Globus pallidus (tissue), 1 donor: ENCODE results near the gene SCRN1.
"Not testable (repeated sequence)": the region's sequence is repeated elsewhere in the genome, so short reads cannot be mapped to it uniquely, and the experiment has no call there.

Experiments
- DNase-seq: peaks from one replicate; pipeline ENCODE4 v3.0.0-alpha.2; 2015; ENCODE audit warnings: low spot score

The SCRN1 gene

GRCh38 chr7:29890786-29891185 is 98.8 kb downstream of the SCRN1 start:
- DNase-seq: not testable (repeated sequence)

GRCh38 chr7:29890251-29890650 is 99.3 kb downstream of the SCRN1 start:
- no peak for DNase-seq

- DNase-seq: no peak
These were observed 100.3 kb downstream of the SCRN1 start for GRCh38 chr7:29889288-29889687.

- DNase-seq: no peak
These were observed 101.6 kb downstream of the SCRN1 start for GRCh38 chr7:29888006-29888405.

GRCh38 chr7:29886827-29887226 is 102.8 kb downstream of the SCRN1 start:
- no peak for DNase-seq

- DNase-seq: no peak
These were observed 104.0 kb downstream of the SCRN1 start for GRCh38 chr7:29885626-29886025.

- no peak for DNase-seq
These were observed 105.0 kb downstream of the SCRN1 start for GRCh38 chr7:29884399-29885272.

- DNase-seq: no peak
These were observed 105.9 kb downstream of the SCRN1 start for GRCh38 chr7:29883462-29884398.

GRCh38 chr7:29882481-29882880 is 107.1 kb downstream of the SCRN1 start:
- no peak for DNase-seq

- DNase-seq: no peak
These were observed 107.9 kb downstream of the SCRN1 start for GRCh38 chr7:29881724-29882123.

- no peak for DNase-seq
These were observed 110.0 kb downstream of the SCRN1 start for GRCh38 chr7:29879609-29880008.

- DNase-seq: no peak
These were observed 111.4 kb downstream of the SCRN1 start for GRCh38 chr7:29878081-29878688.

- DNase-seq: peak; percentile 42
These were observed 112.4 kb downstream of the SCRN1 start for GRCh38 chr7:29877196-29877595.

GRCh38 chr7:29875741-29876140 is 113.9 kb downstream of the SCRN1 start:
- no peak for DNase-seq

- no peak for DNase-seq
These were observed 115.8 kb downstream of the SCRN1 start for GRCh38 chr7:29873644-29874294.

- DNase-seq: no peak
These were observed 117.7 kb downstream of the SCRN1 start for GRCh38 chr7:29871787-29872398.
